Spleen (tissue), 11 donors: ENCODE results near the gene CGNL1. TPM values are rescaled to one million over a fixed set of nuclear protein-coding genes. Genes with fewer than 3 reads are reported as not detected.

Source experiments
- DNase-seq: peaks from one replicate; pipeline ENCODE4 v3.0.0-alpha.2; 2020
- H3K27ac ChIP-seq, 8 donors: fragments of 200-600 bp; sonication (generic) in 7 of 8; 1 replicate in 4 of 8; 2 replicates in 4 of 8; pipeline versions ENCODE4 v1.5.0 to v1.8.0; 2016 to 2021; ENCODE audit warnings: inconsistent platforms in 4 of 8, mild to moderate bottlenecking in 4 of 8, moderate library complexity in 1 of 8
- H3K27me3 ChIP-seq, 7 donors: fragments of 200-600 bp; sonication (generic) in 6 of 7; replicated peaks in 1 of 7; 1 replicate in 4 of 7; 2 replicates in 3 of 7; pipeline versions ENCODE4 v1.5.0 to v1.8.0; 2016 to 2021; ENCODE audit warnings: inconsistent platforms in 3 of 7, mild to moderate bottlenecking in 1 of 7
- H3K36me3 ChIP-seq, 6 donors: fragments of 200-600 bp; sonication (generic) in 5 of 6; 1 replicate in 4 of 6; 2 replicates in 2 of 6; pipeline versions ENCODE4 v1.5.0 to v1.8.0; 2016 to 2021; ENCODE audit warnings: inconsistent platforms in 2 of 6
- H3K4me1 ChIP-seq, 6 donors: fragments of 200-600 bp; sonication (generic) in 5 of 6; 1 replicate in 3 of 6; 2 replicates in 3 of 6; pipeline versions ENCODE4 v1.5.0 to v1.8.0; 2016 to 2021; ENCODE audit warnings: inconsistent platforms in 3 of 6
- H3K4me3 ChIP-seq, 8 donors: fragments of 200-600 bp; sonication (generic) in 7 of 8; 1 replicate in 4 of 8; 2 replicates in 4 of 8; pipeline versions ENCODE4 v1.5.0 to v1.8.0; 2016 to 2021; ENCODE audit warnings: inconsistent platforms in 4 of 8, mild to moderate bottlenecking in 4 of 8, moderate library complexity in 2 of 8
- H3K9me3 ChIP-seq, 8 donors: fragments of 200-600 bp; sonication (generic) in 7 of 8; 1 replicate in 4 of 8; 2 replicates in 4 of 8; pipeline versions ENCODE4 v1.5.0 to v1.8.0; 2016 to 2021; ENCODE audit warnings: inconsistent platforms in 4 of 8
- POLR2A ChIP-seq, 3 donors: fragments of 450-650 bp; IDR thresholded peaks; one replicate each; pipeline ENCODE4 v1.5.1; 2017; ENCODE audit warnings: antibody characterized with exemption in 3 of 3, mild to moderate bottlenecking in 1 of 3
- POLR2AphosphoS5 ChIP-seq, 3 donors: sonication (generic); formaldehyde crosslinking; IDR thresholded peaks; one replicate each; pipeline ENCODE4 v1.5.1; 2017; ENCODE audit warnings: antibody characterized with exemption in 3 of 3
- WGBS, 5 donors: extraction: QIAGEN DNeasy Blood & Tissue Kit in 3 of 5; methylation state at CpG; one replicate each; pipeline versions ENCODE4 v1.1.5 to v1.1.7; 2013 to 2018; 5-methylcytosine and 5-hydroxymethylcytosine counted together
- intact Hi-C: fragments of 100-400 bp; cut with DNase I; formaldehyde crosslinking; loops from one replicate; pipeline ENCODE4 v1.15.0; 2023; ENCODE audit warnings: low total_unique reads
- polyA plus RNA-seq, 3 donors: library from polyadenylated mRNA; stranded (reverse); fragments of 200-250 nt; gene quantifications; one replicate each; pipeline ENCODE4 v1.2.1, GENCODE V29; 2013
- total RNA-seq, 7 donors: library from RNA; depleted of rRNA in 3 of 7; stranded (reverse); fragments of >200 nt in 3 of 7; fragmentation: NEBNext Ultra II Directional in 4 of 7; extraction: Animal tissue kit (Norgen Biotek cat#: 25700) in 4 of 7; gene quantifications; one replicate each; pipeline versions ENCODE4 v1.1.0 to v1.2.1, GENCODE V29; 2016 to 2021
- TF ChIP-seq, protein P1 (sequence below), 11 experiments: fragments of 200-600 bp in 7 of 11; fragments of 450-650 bp in 4 of 11; sonication (generic) in 4 of 11; IDR thresholded peaks in 8 of 11; conservative IDR thresholded peaks in 3 of 11; 1 replicate in 7 of 11; 2 replicates in 4 of 11; pipeline versions ENCODE4 v1.4.0 to v1.8.0; 2016 to 2021; ENCODE audit warnings: antibody characterized with exemption in 11 of 11, inconsistent platforms in 4 of 11, mild to moderate bottlenecking in 1 of 11
- donor health status: healthy with polysubstance abuse.
- donor health status: DM: no; HTN: no; CAD: no; lungs with moderate emphysema.
- donor health status: DM: no; HTN: no; CAD: no.
- donor health status: Bipolar disorder and iron deficiency.
- donor health status: healthy.
- donor health status: DM: no; HTN: no; CAD: no.
- donor health status: DM: yes; HTN: yes; CAD: no.

Gene CGNL1
- total and polyA plus RNA-seq, 10 donors: 0.07 to 0.73 (median 0.36) TPM

DNA sequence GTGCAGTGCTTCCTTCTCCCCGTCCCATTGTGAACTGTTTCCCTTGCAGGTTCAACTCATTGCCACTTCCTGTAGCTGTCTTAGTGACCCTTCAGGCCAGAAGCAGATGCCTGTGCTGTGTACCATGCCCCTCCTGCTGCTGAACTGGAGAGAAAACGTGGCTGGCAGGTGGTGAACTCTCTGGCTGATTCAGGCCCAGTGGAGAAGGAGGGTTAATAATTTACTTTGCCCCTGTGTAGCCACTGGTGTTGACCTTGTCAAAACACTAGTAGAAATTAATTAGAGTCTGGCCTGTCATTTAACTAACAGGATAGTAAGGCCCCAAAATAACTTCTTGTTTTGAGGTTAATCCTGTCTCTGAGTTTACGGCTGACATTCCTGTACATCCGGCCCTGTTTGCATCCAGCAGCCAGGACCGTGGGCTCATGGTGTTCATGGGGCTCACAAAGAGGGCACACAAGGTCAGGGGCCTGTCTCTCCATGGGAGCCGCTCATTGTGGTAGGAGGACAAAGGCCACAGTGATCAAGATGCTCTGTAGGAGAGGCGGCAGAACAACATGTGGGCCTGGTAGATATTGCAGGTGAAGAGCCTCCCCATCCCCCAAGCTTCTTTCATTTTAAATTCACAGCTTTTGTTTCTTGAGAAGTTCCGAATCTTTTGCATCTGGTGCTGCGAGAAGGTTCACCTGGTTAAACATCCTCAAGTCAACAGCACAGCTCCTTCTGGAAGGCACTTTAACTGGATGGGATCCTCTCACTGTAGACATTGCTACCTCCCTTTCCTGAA lies 101.6 kb downstream of the CGNL1 start:
- no peak for TF ChIP-seq POLR2AphosphoS5 (IDR thresholded peaks at IDR 0.05)
- TF ChIP-seq, protein P1, sequence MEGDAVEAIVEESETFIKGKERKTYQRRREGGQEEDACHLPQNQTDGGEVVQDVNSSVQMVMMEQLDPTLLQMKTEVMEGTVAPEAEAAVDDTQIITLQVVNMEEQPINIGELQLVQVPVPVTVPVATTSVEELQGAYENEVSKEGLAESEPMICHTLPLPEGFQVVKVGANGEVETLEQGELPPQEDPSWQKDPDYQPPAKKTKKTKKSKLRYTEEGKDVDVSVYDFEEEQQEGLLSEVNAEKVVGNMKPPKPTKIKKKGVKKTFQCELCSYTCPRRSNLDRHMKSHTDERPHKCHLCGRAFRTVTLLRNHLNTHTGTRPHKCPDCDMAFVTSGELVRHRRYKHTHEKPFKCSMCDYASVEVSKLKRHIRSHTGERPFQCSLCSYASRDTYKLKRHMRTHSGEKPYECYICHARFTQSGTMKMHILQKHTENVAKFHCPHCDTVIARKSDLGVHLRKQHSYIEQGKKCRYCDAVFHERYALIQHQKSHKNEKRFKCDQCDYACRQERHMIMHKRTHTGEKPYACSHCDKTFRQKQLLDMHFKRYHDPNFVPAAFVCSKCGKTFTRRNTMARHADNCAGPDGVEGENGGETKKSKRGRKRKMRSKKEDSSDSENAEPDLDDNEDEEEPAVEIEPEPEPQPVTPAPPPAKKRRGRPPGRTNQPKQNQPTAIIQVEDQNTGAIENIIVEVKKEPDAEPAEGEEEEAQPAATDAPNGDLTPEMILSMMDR (IDR thresholded peaks at IDR 0.05 in 8 of 11, conservative IDR thresholded peaks at IDR 0.05 in 3 of 11): no peak
- TF ChIP-seq POLR2A (IDR thresholded peaks at IDR 0.05): no peak
- Histone ChIP-seq H3K27ac (no peak overlapping the region), H3K36me3 (no peaks in the 10 kb centered on the region), H3K4me3 (no peak overlapping the region), H3K27me3 (no peaks in the 10 kb centered on the region), H3K4me1 (no peaks in the 10 kb centered on the region), H3K9me3 (no peaks in the 10 kb centered on the region)
- WGBS, 5 donors: 73 to 80% (median 75%) methylated on average over 9 of the region's 9 CpGs
- intact Hi-C loops: no loop called here
- DNase-seq: no peak

DNA sequence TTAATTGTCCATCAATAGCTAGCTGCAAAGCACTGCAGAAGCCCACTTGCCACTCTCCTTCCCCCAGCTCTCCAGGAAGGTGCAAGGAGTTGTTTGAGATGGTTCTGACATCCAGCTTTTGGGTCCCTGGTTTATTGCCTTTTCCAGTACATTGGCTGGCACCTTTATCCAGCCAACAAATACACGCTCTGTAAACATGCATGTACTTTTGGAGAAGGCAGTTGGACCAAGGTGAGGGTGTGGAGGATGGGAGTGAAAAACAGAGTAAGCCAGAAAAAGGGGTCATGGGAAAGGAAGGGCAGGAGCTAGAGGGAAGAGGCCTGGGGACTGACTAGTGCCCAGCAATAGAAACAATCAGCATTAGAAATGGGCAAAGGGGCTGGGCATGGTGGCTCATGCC lies 102.7 kb downstream of the CGNL1 start:
- Histone ChIP-seq H3K36me3 (no peaks in the 10 kb centered on the region), H3K27me3 (no peaks in the 10 kb centered on the region), H3K27ac (no peak overlapping the region), H3K4me1 (no peaks in the 10 kb centered on the region), H3K9me3 (no peaks in the 10 kb centered on the region), H3K4me3 (no peak overlapping the region)
- intact Hi-C loops: no loop called here
- no peak for TF ChIP-seq POLR2AphosphoS5 (IDR thresholded peaks at IDR 0.05)
- TF ChIP-seq, protein P1 (IDR thresholded peaks at IDR 0.05 in 8 of 11, conservative IDR thresholded peaks at IDR 0.05 in 3 of 11): no peak
- no peak for TF ChIP-seq POLR2A (IDR thresholded peaks at IDR 0.05)
- DNase-seq: no peak
- 54 to 94% (median 91%) methylated on average over 1 of the region's 1 CpG for WGBS, 5 donors

DNA sequence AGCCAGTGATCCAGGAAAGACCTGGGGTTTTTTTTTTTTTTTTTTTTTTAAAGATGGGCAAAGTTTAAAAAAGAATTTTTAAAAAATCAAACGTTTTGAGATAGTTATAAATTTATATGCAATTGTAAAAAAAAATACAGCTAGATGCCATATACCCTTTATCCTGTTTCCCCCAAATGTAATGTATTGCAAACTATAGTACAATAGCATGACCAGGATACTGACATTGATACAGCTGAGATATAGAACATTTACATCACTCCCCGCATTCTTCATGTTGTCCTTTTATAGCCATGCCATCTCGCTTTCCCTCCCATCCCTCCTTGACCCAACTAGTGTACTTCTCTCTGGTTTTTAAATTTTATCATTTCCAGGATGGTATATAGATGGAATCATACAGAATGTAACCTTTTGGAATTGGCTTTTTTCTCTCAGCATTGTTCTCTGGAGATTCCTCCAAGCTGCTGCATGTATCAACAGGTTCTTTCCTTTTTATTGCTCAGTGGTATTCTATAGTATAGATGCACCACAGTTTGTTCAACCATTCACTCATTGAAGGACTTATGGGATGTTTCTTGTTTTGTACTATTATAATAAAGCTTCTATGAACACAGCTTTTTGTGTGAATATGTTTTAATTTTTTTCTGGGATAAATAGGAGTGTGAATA lies 104.9 kb downstream of the CGNL1 start:
- H3K27me3 ChIP-seq: peaks cover 0 to 6% (median 0%) of the 10 kb centered on the region in 7 donors
- no peaks in the 10 kb centered on the region for H3K9me3 ChIP-seq
- H3K36me3 ChIP-seq: no peaks in the 10 kb centered on the region
- H3K4me3 ChIP-seq: no peak overlapping the region
- no peak overlapping the region for H3K27ac ChIP-seq
- TF ChIP-seq POLR2A (IDR thresholded peaks at IDR 0.05): no peak
- TF ChIP-seq, protein P1 (IDR thresholded peaks at IDR 0.05 in 8 of 11, conservative IDR thresholded peaks at IDR 0.05 in 3 of 11): no peak
- no peak for TF ChIP-seq POLR2AphosphoS5 (IDR thresholded peaks at IDR 0.05)
- intact Hi-C loops: no loop called here
- no peaks in the 10 kb centered on the region for H3K4me1 ChIP-seq
- no peak for DNase-seq
- 75 to 85% (median 80%) methylated on average over 3 of the region's 3 CpGs for WGBS, 5 donors

DNA sequence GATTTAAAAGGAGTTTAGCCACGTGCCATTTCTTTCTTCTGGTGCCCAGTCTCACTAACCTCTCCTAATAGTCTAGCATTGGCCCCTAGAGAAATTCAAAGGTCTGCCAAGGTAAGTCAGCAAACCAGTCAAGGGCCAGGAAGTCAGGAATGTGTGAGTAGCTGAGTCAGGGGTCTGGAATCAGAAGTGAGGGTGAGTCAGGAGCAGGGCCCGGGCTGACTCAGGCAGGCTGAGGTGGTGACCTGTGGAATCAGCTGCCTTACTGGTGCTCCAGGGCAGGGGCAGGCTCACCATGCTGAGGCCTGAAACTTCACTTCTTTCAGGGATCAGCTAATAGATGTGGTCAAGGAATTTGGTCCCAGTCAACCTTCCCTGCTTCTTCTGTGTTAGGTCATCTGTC lies 109.6 kb downstream of the CGNL1 start:
- intact Hi-C loops: no loop called here
- WGBS, 5 donors: 26 to 47% (median 36%) methylated on average over 2 of the region's 2 CpGs
- Histone ChIP-seq H3K27me3 (peaks cover 0 to 26% (median 0%) of the 10 kb centered on the region in 7 donors), H3K4me1 (no peaks in the 10 kb centered on the region), H3K9me3 (no peaks in the 10 kb centered on the region), H3K36me3 (no peaks in the 10 kb centered on the region), H3K4me3 (no peak overlapping the region), H3K27ac (no peak overlapping the region)
- no peak for DNase-seq
- no peak for TF ChIP-seq POLR2A (IDR thresholded peaks at IDR 0.05)
- TF ChIP-seq, protein P1 (IDR thresholded peaks at IDR 0.05 in 8 of 11, conservative IDR thresholded peaks at IDR 0.05 in 3 of 11): no peak
- TF ChIP-seq POLR2AphosphoS5 (IDR thresholded peaks at IDR 0.05): no peak
